Kidney epithelial cell (primary cell): ENCODE measurements around the gene SIRPD. TPM values are rescaled to one million over a fixed set of nuclear protein-coding genes. Genes with fewer than 3 reads are reported as not detected.

ENCODE experiments used
- DNase-seq: peaks from one replicate; pipeline ENCODE4 v3.0.0-alpha.2; 2010; ENCODE audit warnings: low read depth
- H3K27me3 ChIP-seq: 2 replicates; pipeline ENCODE4 v1.6.0; 2011; ENCODE audit warnings: low read length; ENCODE audit not compliant: control insufficient read depth, insufficient read depth
- H3K36me3 ChIP-seq: 2 replicates; pipeline ENCODE4 v1.5.1; 2011; ENCODE audit warnings: low read length; ENCODE audit not compliant: control insufficient read depth, insufficient read depth
- H3K4me3 ChIP-seq: 2 replicates; pipeline ENCODE4 v1.5.1; 2011; ENCODE audit warnings: low read depth, mild to moderate bottlenecking, control low read depth, low read length
- CTCF ChIP-seq: IDR thresholded peaks from 2 replicates; pipeline ENCODE4 v1.5.1; 2011; ENCODE audit warnings: mild to moderate bottlenecking, moderate library complexity, low read length, control low read depth, inconsistent platforms; ENCODE audit not compliant: insufficient read depth, poor library complexity, severe bottlenecking
- total RNA-seq: library from RNA; depleted of rRNA; stranded (reverse); fragments of >200 nt; gene quantifications from 2 replicates; pipeline ENCODE4 v1.2.3, GENCODE V29; 2015

Gene SIRPD
- total RNA-seq, 1 donor from 2014 or later: not detected

- DNase-seq: no peak
- no peak for TF ChIP-seq CTCF
- Histone ChIP-seq H3K36me3 (no peaks in the 10 kb centered on the region), H3K4me3 (no peak within 1 kb of the TSS), H3K27me3 (no peaks in the 10 kb centered on the region)
Measured at GRCh38 chr20:1491281-1491840, 66.1 kb downstream of the SIRPD start, which contains the start of gene SIRPB2. Gene SIRPB2 (minus strand): TSS chr20:1491420. CDS start chr20:1491359, 61 bp downstream.

GRCh38 chr20:1490643-1491195 lies 66.8 kb downstream of the SIRPD start:
- H3K36me3 ChIP-seq: no peaks in the 10 kb centered on the region
- no peak for TF ChIP-seq CTCF
- H3K27me3 ChIP-seq: no peaks in the 10 kb centered on the region
- DNase-seq: no peak
- no peak overlapping the region for H3K4me3 ChIP-seq

- Histone ChIP-seq H3K27me3 (no peaks in the 10 kb centered on the region), H3K36me3 (no peaks in the 10 kb centered on the region), H3K4me3 (no peak overlapping the region)
- TF ChIP-seq CTCF: no peak
- peak; percentile 34 for DNase-seq
Measured at GRCh38 chr20:1489764-1490436, 67.6 kb downstream of the SIRPD start.

- Histone ChIP-seq H3K36me3 (no peaks in the 10 kb centered on the region), H3K4me3 (no peak overlapping the region), H3K27me3 (no peaks in the 10 kb centered on the region)
- no peak for TF ChIP-seq CTCF
- DNase-seq: no peak
Measured at GRCh38 chr20:1489325-1489724, 68.2 kb downstream of the SIRPD start.

- Histone ChIP-seq H3K27me3 (no peaks in the 10 kb centered on the region), H3K4me3 (no peak overlapping the region), H3K36me3 (no peaks in the 10 kb centered on the region)
- TF ChIP-seq CTCF: no peak
- DNase-seq: no peak
Measured at GRCh38 chr20:1486566-1486965, 70.9 kb downstream of the SIRPD start.
